ENCODE measurements around the gene LRP1B. TPM values are rescaled to one million over a fixed set of nuclear protein-coding genes. Genes with fewer than 3 reads are reported as not detected.

The LRP1B gene
- total RNA-seq, 1 donor from 2014 or later = 0.12 TPM

- H3K4me3 ChIP-seq (ENCODE audit: low read depth, low read length) = no peak overlapping the region
- TF ChIP-seq, protein P1, sequence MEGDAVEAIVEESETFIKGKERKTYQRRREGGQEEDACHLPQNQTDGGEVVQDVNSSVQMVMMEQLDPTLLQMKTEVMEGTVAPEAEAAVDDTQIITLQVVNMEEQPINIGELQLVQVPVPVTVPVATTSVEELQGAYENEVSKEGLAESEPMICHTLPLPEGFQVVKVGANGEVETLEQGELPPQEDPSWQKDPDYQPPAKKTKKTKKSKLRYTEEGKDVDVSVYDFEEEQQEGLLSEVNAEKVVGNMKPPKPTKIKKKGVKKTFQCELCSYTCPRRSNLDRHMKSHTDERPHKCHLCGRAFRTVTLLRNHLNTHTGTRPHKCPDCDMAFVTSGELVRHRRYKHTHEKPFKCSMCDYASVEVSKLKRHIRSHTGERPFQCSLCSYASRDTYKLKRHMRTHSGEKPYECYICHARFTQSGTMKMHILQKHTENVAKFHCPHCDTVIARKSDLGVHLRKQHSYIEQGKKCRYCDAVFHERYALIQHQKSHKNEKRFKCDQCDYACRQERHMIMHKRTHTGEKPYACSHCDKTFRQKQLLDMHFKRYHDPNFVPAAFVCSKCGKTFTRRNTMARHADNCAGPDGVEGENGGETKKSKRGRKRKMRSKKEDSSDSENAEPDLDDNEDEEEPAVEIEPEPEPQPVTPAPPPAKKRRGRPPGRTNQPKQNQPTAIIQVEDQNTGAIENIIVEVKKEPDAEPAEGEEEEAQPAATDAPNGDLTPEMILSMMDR (conservative IDR thresholded peaks at IDR 0.05; ENCODE audit: low read depth, low read length) = no peak
These were observed 1429.1 kb downstream of the LRP1B start for GRCh38 chr2:140701726-140702125.

DNA sequence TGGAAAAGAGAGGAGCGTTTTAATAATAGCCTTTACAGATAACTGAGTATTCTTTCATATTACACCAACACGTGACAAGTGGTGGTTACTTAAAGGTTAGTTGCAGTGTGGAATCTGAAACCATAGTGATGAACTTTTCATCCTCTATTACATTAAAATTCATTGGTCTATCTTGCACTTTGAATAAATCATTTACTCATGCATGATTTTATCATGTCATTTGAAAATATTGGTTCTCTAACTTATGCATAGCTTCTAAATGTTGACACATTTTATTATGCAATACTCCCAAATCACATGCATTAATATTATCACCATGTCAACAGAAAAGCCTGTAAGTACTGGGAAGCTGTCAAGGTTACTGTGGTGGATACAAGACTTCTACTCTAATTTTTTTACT is 1432.2 kb downstream of the LRP1B start:
- TF ChIP-seq, protein P1 (conservative IDR thresholded peaks at IDR 0.05; ENCODE audit: low read depth, low read length) = no peak
- no peak overlapping the region for H3K4me3 ChIP-seq (ENCODE audit: low read depth, low read length)
- DNase-seq (ENCODE audit: low read depth) = no peak

More at GRCh38 chr2:140701726-140702125, 1429.1 kb downstream of the LRP1B start:
- DNase-seq (ENCODE audit: low read depth) = no peak

DNA sequence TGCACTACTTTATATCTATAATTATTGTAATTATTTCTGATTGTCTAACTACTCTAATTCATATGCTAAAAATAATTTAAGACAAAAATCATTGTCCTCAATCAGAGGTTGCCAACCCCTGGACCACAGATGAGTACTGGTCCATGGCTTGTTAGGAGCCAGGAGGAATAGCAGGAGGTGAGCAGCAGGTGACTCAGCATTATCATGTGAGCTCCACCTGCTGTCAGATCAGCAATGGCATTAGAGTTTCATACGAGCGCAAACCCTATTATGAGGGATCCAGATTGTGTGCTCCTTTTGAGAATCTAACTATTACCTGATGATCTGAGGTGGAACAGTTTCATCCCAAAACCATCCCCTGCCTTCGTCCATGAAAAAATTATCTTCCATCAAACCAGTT is 1434.4 kb downstream of the LRP1B start:
- DNase-seq (ENCODE audit: low read depth) = no peak

GRCh38 chr2:140695155-140695554 is 1435.7 kb downstream of the LRP1B start:
- DNase-seq (ENCODE audit: low read depth) = peak; percentile 27
- TF ChIP-seq, protein P1 (conservative IDR thresholded peaks at IDR 0.05; ENCODE audit: low read depth, low read length) = peak; percentile 30
- no peak overlapping the region for H3K4me3 ChIP-seq (ENCODE audit: low read depth, low read length)

More for the DNA sequence above, 1434.4 kb downstream of the LRP1B start:
- TF ChIP-seq, protein P1 (conservative IDR thresholded peaks at IDR 0.05; ENCODE audit: low read depth, low read length) = peak; percentile 32
- H3K4me3 ChIP-seq (ENCODE audit: low read depth, low read length) = no peak overlapping the region

- DNase-seq (ENCODE audit: low read depth) = no peak
- no peak overlapping the region for H3K4me3 ChIP-seq (ENCODE audit: low read depth, low read length)
- TF ChIP-seq, protein P1 (conservative IDR thresholded peaks at IDR 0.05; ENCODE audit: low read depth, low read length) = no peak
These were observed 1443.0 kb downstream of the LRP1B start for GRCh38 chr2:140687825-140688224.

- TF ChIP-seq, protein P1 (conservative IDR thresholded peaks at IDR 0.05; ENCODE audit: low read depth, low read length) = no peak
- no peak for DNase-seq (ENCODE audit: low read depth)
These were observed 1447.2 kb downstream of the LRP1B start for GRCh38 chr2:140683658-140684057.

DNA sequence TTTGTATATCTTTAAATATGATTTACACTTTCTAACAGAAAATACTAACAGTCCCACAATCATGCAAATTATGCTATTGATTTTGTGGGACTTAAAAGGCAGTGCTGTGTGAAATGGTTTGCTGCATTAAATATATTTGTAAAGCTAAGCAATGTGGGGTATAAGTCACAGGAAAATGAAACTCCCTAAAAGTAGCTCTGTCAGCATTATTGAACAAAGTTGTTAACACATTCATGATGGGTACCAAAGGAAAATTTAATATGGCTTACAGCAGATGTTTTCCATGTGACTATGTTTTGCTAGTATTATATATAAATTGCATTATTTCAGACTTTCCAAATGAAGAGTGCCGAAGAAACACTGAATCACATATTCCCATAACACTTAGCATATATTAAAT is 1450.0 kb downstream of the LRP1B start:
- TF ChIP-seq, protein P1 (conservative IDR thresholded peaks at IDR 0.05; ENCODE audit: low read depth, low read length) = no peak
- no peak overlapping the region for H3K4me3 ChIP-seq (ENCODE audit: low read depth, low read length)
- DNase-seq (ENCODE audit: low read depth) = no peak

More at GRCh38 chr2:140683658-140684057, 1447.2 kb downstream of the LRP1B start:
- no peak overlapping the region for H3K4me3 ChIP-seq (ENCODE audit: low read depth, low read length)

All from epithelial cell of proximal tubule (primary cell).